IgD-negative memory B cell (primary cell): ENCODE results near the gene NFYC. TPM values are rescaled to one million over a fixed set of nuclear protein-coding genes. Genes with fewer than 3 reads are reported as not detected.
A peak's percentile ranks its signal among the peaks of the same experiment; 100 is the strongest.

Source experiments
- H3K27ac Mint-ChIP-seq, 3 donors: one replicate each; pipeline ENCODE4 v1.8.0; 2020 to 2022; ENCODE audit warnings: mild to moderate bottlenecking in 3 of 3, mixed read lengths in 3 of 3, moderate library complexity in 1 of 3
- H3K27me3 Mint-ChIP-seq: one replicate; pipeline ENCODE4 v1.8.0; 2021; ENCODE audit warnings: mixed read lengths
- H3K36me3 Mint-ChIP-seq: one replicate; pipeline ENCODE4 v1.8.0; 2020; ENCODE audit warnings: mild to moderate bottlenecking, mixed read lengths
- H3K4me1 Mint-ChIP-seq, 3 donors: one replicate each; pipeline ENCODE4 v1.8.0; 2020 to 2022; ENCODE audit warnings: mixed read lengths in 3 of 3, mild to moderate bottlenecking in 1 of 3
- H3K4me3 Mint-ChIP-seq, 4 donors: one replicate each; pipeline ENCODE4 v1.8.0; 2020 to 2022; ENCODE audit warnings: mild to moderate bottlenecking in 4 of 4, mixed read lengths in 4 of 4, moderate library complexity in 3 of 4
- H3K9me3 Mint-ChIP-seq, 3 donors: one replicate each; pipeline ENCODE4 v1.8.0; 2020 to 2021; ENCODE audit warnings: mixed read lengths in 3 of 3, mild to moderate bottlenecking in 1 of 3
- polyA plus RNA-seq: library from polyadenylated mRNA; unstranded; fragments of 300-500 nt; fragmentation: Illumina TruSeq; gene quantifications from one replicate; pipeline ENCODE4 v1.2.3, GENCODE V29; 2021

NFYC gene
- polyA plus RNA-seq, 1 donor from 2014 or later: 74.3 TPM

DNA sequence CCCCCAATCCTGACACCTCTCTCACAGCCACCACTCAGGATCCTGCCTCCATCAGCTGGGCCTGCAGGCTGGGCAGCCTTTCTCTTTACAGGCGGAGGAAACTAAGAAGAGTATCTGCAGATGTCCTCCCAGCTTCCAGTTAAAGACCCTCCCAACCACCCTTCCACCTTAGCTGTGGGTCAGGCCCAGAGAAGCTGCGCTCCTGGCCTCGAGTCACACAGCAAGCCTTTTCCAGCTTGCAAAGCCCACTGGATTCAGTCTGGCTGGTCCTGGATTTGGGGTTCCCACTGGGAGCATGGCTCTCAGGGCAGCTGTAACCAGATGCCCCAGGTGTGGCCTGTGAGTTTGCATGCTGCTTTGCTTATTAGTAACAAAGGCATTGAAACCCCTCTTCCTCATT, 111.9 kb downstream of the NFYC start:
- Mint-ChIP-seq H3K36me3 (no peaks in the 10 kb centered on the region), H3K4me3 (peak overlapping the region in 3 of 4 donors; percentile 61 to 83 (median 62)), H3K4me1 (peaks cover 15 to 28% (median 27%) of the 10 kb centered on the region in 3 donors), H3K27me3 (no peaks in the 10 kb centered on the region), H3K27ac (peak overlapping the region in 2 of 3 donors; percentile 73 to 86), H3K9me3 (no peaks in the 10 kb centered on the region)

DNA sequence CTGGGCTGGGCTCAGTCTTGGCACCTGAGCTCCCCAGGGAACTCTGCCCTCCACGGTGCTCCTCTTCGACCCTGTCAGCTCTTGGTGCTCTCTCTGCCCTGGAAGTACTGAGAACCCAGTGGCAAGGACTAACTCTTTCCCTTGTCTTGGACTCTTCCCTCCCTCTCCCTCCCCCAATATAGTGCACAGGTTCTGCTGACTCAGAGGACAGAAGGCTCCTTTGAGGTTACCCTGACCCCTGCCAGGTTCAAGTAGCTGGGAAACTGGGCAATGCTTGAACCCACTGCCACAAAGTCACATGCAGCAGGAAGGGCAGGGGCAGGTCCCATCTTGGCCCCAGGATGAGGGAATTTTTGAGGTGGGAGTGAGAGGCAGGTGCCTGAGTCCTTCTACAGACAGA, 112.4 kb downstream of the NFYC start:
- Mint-ChIP-seq H3K4me3 (peak overlapping the region in 3 of 4 donors; percentile 28 to 62 (median 61)), H3K9me3 (no peaks in the 10 kb centered on the region), H3K27ac (peak overlapping the region in 2 of 3 donors; percentile 73 to 86), H3K36me3 (no peaks in the 10 kb centered on the region), H3K27me3 (no peaks in the 10 kb centered on the region), H3K4me1 (peaks cover 18 to 32% (median 32%) of the 10 kb centered on the region in 3 donors)

GRCh38 chr1:40806240-40806639, 114.7 kb downstream of the NFYC start:
- peak overlapping the region in 1 of 4 donors; percentile 70 for H3K4me3 Mint-ChIP-seq
- H3K4me1 Mint-ChIP-seq: peaks cover 30 to 44% (median 39%) of the 10 kb centered on the region in 3 donors
- no peak overlapping the region for H3K27ac Mint-ChIP-seq
- H3K27me3 Mint-ChIP-seq: no peaks in the 10 kb centered on the region
- H3K36me3 Mint-ChIP-seq: peaks cover 3% of the 10 kb centered on the region
- no peaks in the 10 kb centered on the region for H3K9me3 Mint-ChIP-seq

- Mint-ChIP-seq H3K9me3 (no peaks in the 10 kb centered on the region), H3K4me1 (peaks cover 24 to 36% (median 33%) of the 10 kb centered on the region in 3 donors), H3K27ac (peak overlapping the region in 1 of 3 donors; percentile 12), H3K27me3 (no peaks in the 10 kb centered on the region), H3K36me3 (peaks cover 3% of the 10 kb centered on the region), H3K4me3 (peak overlapping the region in 1 of 4 donors; percentile 70)
These were observed 115.5 kb downstream of the NFYC start for GRCh38 chr1:40806731-40807695.

DNA sequence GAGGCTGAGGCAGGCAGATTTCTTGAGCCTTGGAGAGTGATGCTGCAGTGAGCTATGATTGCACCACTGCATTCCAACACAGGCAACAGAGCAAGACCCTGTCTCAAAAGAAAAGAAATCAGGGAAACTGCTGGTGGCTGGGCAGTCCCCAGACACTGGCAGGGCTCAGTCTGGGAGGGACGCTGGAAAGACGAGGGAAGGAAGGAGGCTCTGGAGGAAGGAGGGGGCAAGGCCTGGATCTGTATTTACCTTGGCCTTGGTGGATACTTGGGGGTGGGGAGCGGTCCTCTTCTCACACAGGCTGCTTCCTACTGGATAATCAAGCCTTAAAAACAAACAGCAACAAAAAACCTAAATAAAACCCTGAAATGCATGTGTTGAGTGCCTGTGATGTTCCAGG, 116.5 kb downstream of the NFYC start:
- Mint-ChIP-seq H3K4me3 (peak overlapping the region in 1 of 4 donors; percentile 29), H3K36me3 (peaks cover 3% of the 10 kb centered on the region), H3K4me1 (peaks cover 20 to 34% (median 27%) of the 10 kb centered on the region in 3 donors)

DNA sequence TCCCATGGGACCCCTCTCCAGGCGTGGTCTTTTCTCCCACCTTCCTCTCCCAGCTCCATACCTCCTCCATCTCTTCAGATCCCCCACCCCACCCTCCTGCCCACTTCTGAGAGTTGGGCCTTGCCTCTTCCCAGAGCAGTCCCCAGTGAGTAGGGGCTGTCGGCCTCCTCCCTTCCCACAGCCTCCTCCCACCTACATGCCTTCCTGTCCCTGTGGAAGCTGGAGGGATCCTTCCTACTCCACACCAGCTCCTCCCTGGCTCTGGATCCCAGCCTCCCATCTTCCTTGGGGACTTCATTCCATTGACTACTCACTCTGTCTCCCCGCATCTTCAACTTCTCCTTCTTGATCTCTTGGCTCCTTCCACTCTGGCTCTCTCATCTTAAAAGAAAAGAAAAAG, 116.9 kb downstream of the NFYC start:
- Mint-ChIP-seq H3K4me3 (peak overlapping the region in 2 of 4 donors; percentile 3 to 7), H3K27ac (peak overlapping the region in 2 of 3 donors; percentile 68 to 94), H3K27me3 (no peaks in the 10 kb centered on the region), H3K4me1 (peaks cover 18 to 30% (median 22%) of the 10 kb centered on the region in 3 donors), H3K36me3 (peaks cover 3% of the 10 kb centered on the region), H3K9me3 (no peaks in the 10 kb centered on the region)

More for the DNA sequence above, 116.5 kb downstream of the NFYC start:
- Mint-ChIP-seq H3K27ac (peak overlapping the region in 1 of 3 donors; percentile 68), H3K27me3 (no peaks in the 10 kb centered on the region), H3K9me3 (no peaks in the 10 kb centered on the region)

DNA sequence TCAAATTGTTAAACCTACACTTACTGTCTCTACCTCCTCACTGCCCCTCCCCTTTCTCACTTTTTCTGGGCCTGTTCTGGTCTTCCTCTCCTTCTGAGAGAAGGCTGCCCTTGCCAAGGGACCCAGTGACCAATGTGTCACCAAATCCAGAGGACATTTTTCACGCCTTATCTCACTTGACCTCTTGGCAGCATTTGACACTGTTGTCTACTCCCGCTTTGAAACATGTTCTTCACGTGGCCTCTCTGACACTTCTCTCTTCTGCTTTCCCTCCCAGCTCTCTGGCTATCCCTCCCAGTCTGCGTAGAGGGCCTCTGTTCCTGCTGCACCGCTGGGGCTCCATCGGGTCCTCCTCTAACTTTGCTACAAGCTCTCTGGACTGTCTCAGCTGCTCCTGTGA, 117.4 kb downstream of the NFYC start:
- Mint-ChIP-seq H3K27me3 (no peaks in the 10 kb centered on the region), H3K36me3 (peaks cover 3% of the 10 kb centered on the region), H3K9me3 (no peaks in the 10 kb centered on the region), H3K27ac (peak overlapping the region; percentile 68 to 94 (median 89)), H3K4me1 (peaks cover 18 to 26% (median 18%) of the 10 kb centered on the region in 3 donors), H3K4me3 (peak overlapping the region in 3 of 4 donors; percentile 3 to 61 (median 15))

GRCh38 chr1:40810927-40811326, 119.4 kb downstream of the NFYC start:
- Mint-ChIP-seq H3K9me3 (no peaks in the 10 kb centered on the region), H3K36me3 (peaks cover 3% of the 10 kb centered on the region), H3K4me3 (peak overlapping the region in 1 of 4 donors; percentile 43), H3K27me3 (no peaks in the 10 kb centered on the region), H3K4me1 (peaks cover 13 to 22% (median 18%) of the 10 kb centered on the region in 3 donors), H3K27ac (no peak overlapping the region)

GRCh38 chr1:40815420-40815819, 123.9 kb downstream of the NFYC start:
- no peaks in the 10 kb centered on the region for H3K9me3 Mint-ChIP-seq
- peaks cover 2 to 8% (median 4%) of the 10 kb centered on the region in 3 donors for H3K4me1 Mint-ChIP-seq
- H3K27me3 Mint-ChIP-seq: no peaks in the 10 kb centered on the region
- no peak overlapping the region for H3K27ac Mint-ChIP-seq
- no peaks in the 10 kb centered on the region for H3K36me3 Mint-ChIP-seq
- H3K4me3 Mint-ChIP-seq: peak overlapping the region in 1 of 4 donors; percentile 42

- H3K4me3 Mint-ChIP-seq: peak overlapping the region; percentile 83 to 95 (median 90)
These were observed 126.3 kb downstream of the NFYC start for GRCh38 chr1:40817791-40818263.

DNA sequence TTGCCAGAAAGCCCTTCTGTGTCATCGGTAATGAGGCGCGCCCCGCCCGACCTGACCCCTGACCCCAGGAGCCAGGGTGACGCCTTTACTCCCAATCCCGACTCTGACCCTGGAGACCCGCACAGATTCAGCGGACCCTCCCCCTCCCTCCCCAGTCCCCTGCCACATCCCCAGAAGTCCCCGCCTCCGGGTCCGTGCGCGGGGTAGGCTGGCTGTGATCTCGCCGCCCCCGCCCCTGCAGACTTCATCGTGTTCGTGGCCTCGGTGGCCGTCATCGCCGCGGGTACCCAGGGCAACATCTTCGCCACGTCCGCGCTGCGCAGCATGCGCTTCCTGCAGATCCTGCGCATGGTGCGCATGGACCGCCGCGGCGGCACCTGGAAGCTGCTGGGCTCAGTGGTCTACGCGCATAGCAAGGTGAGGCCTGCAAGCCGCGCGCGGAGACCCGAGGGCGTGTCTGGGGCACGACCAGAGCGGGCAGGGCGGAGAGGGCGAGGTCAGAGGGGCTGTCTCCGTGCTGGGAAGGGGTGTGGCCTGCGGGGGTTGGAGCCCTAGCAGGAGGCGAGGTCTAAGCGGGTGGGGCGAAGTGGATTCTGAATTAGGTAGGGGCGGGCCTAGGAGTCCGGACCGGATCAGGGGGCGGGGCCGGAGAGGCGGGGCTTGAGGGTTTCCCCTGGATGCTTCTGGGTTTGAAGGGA, 126.9 kb downstream of the NFYC start:
- H3K4me3 Mint-ChIP-seq: peak overlapping the region; percentile 83 to 95 (median 90)
- peaks cover 0 to 4% (median 3%) of the 10 kb centered on the region in 3 donors for H3K4me1 Mint-ChIP-seq
- peak overlapping the region in 1 of 3 donors; percentile 61 for H3K27ac Mint-ChIP-seq
- H3K27me3 Mint-ChIP-seq: no peaks in the 10 kb centered on the region
- no peaks in the 10 kb centered on the region for H3K36me3 Mint-ChIP-seq
- no peaks in the 10 kb centered on the region for H3K9me3 Mint-ChIP-seq

More at GRCh38 chr1:40817791-40818263, 126.3 kb downstream of the NFYC start:
- no peaks in the 10 kb centered on the region for H3K36me3 Mint-ChIP-seq
- H3K27ac Mint-ChIP-seq: peak overlapping the region in 1 of 3 donors; percentile 61
- peaks cover 0 to 5% (median 4%) of the 10 kb centered on the region in 3 donors for H3K4me1 Mint-ChIP-seq
- H3K9me3 Mint-ChIP-seq: no peaks in the 10 kb centered on the region
- no peaks in the 10 kb centered on the region for H3K27me3 Mint-ChIP-seq

GRCh38 chr1:40819101-40819500, 127.6 kb downstream of the NFYC start:
- Mint-ChIP-seq H3K27ac (peak overlapping the region in 2 of 3 donors; percentile 61 to 82), H3K4me1 (peaks cover 0 to 4% (median 3%) of the 10 kb centered on the region in 3 donors), H3K9me3 (no peaks in the 10 kb centered on the region), H3K36me3 (no peaks in the 10 kb centered on the region), H3K4me3 (peak overlapping the region; percentile 60 to 95 (median 76)), H3K27me3 (no peaks in the 10 kb centered on the region)

DNA sequence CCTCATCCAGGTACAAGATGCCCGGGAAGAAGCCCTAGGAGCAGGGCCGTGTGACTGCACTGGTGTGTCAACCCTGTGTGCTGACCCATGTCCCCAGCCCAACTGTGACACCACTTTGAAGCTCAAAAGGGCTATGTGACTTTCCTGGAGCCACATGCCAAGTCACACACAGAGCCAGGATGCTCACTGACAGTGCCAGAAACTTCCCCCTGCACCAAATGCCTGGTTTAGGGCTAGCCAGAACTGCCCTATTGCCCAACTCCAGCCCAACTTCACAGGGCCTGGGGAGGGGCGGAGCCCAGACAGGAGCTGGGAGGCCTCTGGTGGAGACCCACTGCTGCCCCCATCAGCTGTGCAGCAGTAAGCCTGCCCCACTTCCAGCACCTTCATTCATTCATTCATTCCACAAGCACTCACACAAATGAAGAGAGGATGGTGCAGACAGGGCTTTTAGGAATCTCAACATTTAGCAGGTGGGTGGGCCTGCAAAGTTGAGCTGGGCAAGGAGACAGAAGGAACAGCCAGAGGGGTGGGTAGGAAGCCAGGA, 128.8 kb downstream of the NFYC start:
- Mint-ChIP-seq H3K27me3 (no peaks in the 10 kb centered on the region), H3K9me3 (no peaks in the 10 kb centered on the region), H3K4me1 (peaks cover 2 to 7% (median 4%) of the 10 kb centered on the region in 3 donors), H3K27ac (no peak overlapping the region), H3K36me3 (no peaks in the 10 kb centered on the region), H3K4me3 (no peak overlapping the region)
